MCF 10A (cell line): ENCODE results near the gene AKR1C1. TPM values are rescaled to one million over a fixed set of nuclear protein-coding genes. Genes with fewer than 3 reads are reported as not detected.
"Not testable (repeated sequence)": the region's sequence is repeated elsewhere in the genome, so short reads cannot be mapped to it uniquely, and the experiment has no call there.

Experiments
- Bru-seq: library from RNA; stranded (reverse); fragments of 400-500 nt; gene quantifications from one replicate; lab custom pipeline; 2021; lab: Mats Ljungman, UMichigan
- BruChase-seq, 2 experiments: library from RNA; stranded (reverse); fragments of 400-500 nt; gene quantifications; one replicate each; lab custom pipeline; 2021; lab: Mats Ljungman, UMichigan
- BruUV-seq: library from RNA; stranded (reverse); fragments of 400-500 nt; replicated peaks from 2 replicates; lab custom pipeline; 2021; lab: Mats Ljungman, UMichigan
- CTCF ChIA-PET: fragments of 300-600 bp; sonication (Branson Sonifier 250); formaldehyde crosslinking; extraction: SDS; loops from one replicate; lab custom pipeline; 2021; ENCODE audit warnings: antibody characterized with exemption, inconsistent platforms; lab: Yijun Ruan, JAX
- POLR2A ChIA-PET: fragments of 300-600, 350-650 bp; sonication (Branson Sonifier 250); formaldehyde crosslinking; extraction: SDS; loops from one replicate; lab custom pipeline; 2020; ENCODE audit warnings: antibody characterized with exemption, inconsistent platforms; lab: Yijun Ruan, JAX
- DNase-seq: peaks from one replicate; pipeline ENCODE4 v3.0.0-alpha.2; 2018; ENCODE audit not compliant: unreplicated experiment
- H3K27ac Mint-ChIP-seq: one replicate; pipeline ENCODE4 v1.8.0; 2022; ENCODE audit warnings: mild to moderate bottlenecking, low read depth, mixed read lengths; ENCODE audit not compliant: unreplicated experiment
- H3K27me3 Mint-ChIP-seq: one replicate; pipeline ENCODE4 v1.8.0; 2022; ENCODE audit warnings: mixed read lengths; ENCODE audit not compliant: insufficient read depth, unreplicated experiment
- H3K36me3 Mint-ChIP-seq: one replicate; pipeline ENCODE4 v1.8.0; 2022; ENCODE audit warnings: mild to moderate bottlenecking, moderate library complexity, mixed read lengths; ENCODE audit not compliant: insufficient read depth, unreplicated experiment
- H3K4me1 Mint-ChIP-seq: one replicate; pipeline ENCODE4 v1.8.0; 2022; ENCODE audit warnings: mixed read lengths; ENCODE audit not compliant: insufficient read depth, unreplicated experiment
- H3K4me3 Mint-ChIP-seq: one replicate; pipeline ENCODE4 v1.8.0; 2022; ENCODE audit warnings: mild to moderate bottlenecking, moderate library complexity, mixed read lengths; ENCODE audit not compliant: unreplicated experiment
- H3K9me3 Mint-ChIP-seq: one replicate; pipeline ENCODE4 v1.8.0; 2022; ENCODE audit warnings: mixed read lengths; ENCODE audit not compliant: unreplicated experiment
- CTCF ChIP-seq: fragments of 200-600 bp; IDR thresholded peaks from one replicate; pipeline ENCODE4 v1.8.0; 2022; ENCODE audit warnings: antibody characterized with exemption, mild to moderate bottlenecking; ENCODE audit not compliant: unreplicated experiment
- intact Hi-C: fragments of 100-400 bp; cut with micrococcal nuclease; formaldehyde crosslinking; loops from 2 replicates; pipeline ENCODE4 v1.14.1; 2022
- long read RNA-seq: library from polyadenylated mRNA; stranded (forward); transcript quantifications from one replicate; pipeline ENCODE4 v2.0.0, GENCODE V29; 2022
- total RNA-seq: library from RNA; stranded (reverse); gene quantifications from 2 replicates; pipeline ENCODE4 v1.2.3, GENCODE V29; 2022

The AKR1C1 gene
- total RNA-seq (4.3 and 6.2 TPM in 2 replicates), Bru-seq, nascent RNA (percentile 58 among the genes with signal in this experiment), BruChase-seq, experiment 1, labeled RNA remaining after a 6-hour chase (percentile 54 among the genes with signal in this experiment), BruChase-seq, experiment 2, labeled RNA remaining after a 2-hour chase (percentile 45 among the genes with signal in this experiment)
- long read RNA-seq, full-length matches to known transcripts: 1 of 2 reads
- long read RNA-seq, partial matches to known transcripts: 0 of 2 reads
- long read RNA-seq, other reads (novel, unspliced or antisense): 1 of 2 reads

- H3K36me3 Mint-ChIP-seq, H3K9me3 Mint-ChIP-seq, intact Hi-C loops, H3K27me3 Mint-ChIP-seq, H3K4me1 Mint-ChIP-seq: not testable (repeated sequence)
- CTCF ChIA-PET: interaction anchor here (2.3 kb wide), 1 partner anchor 113 kb away, joined by 13 read pairs; no protein-coding TSS in a partner anchor
- TSS peak; percentile 87 for BruUV-seq
- DNase-seq: peak; percentile 51
- POLR2A ChIA-PET: interaction anchor here (0.7 to 1.9 kb wide), 6 partner anchors 15 to 133 kb away, joined by 3 to 12 read pairs (median 4); partner anchors contain the start of gene AKR1C3
- Mint-ChIP-seq H3K27ac (peak within 1 kb of the TSS; percentile 59), H3K4me3 (peak within 1 kb of the TSS; percentile 52)
These were observed at the start of gene AKR1C1 for GRCh38 chr10:4962876-4963814. TSS of gene AKR1C1 (plus strand) at chr10:4963415. CDS start at chr10:4963445, 30 bp downstream.

GRCh38 chr10:4914213-4914850 is 48.9 kb upstream of the AKR1C1 start:
- intact Hi-C loops: no loop called here
- H3K4me1 Mint-ChIP-seq: peaks cover 11% of the 10 kb centered on the region
- CTCF ChIA-PET: no interaction called here

GRCh38 chr10:4916086-4916716 is 47.0 kb upstream of the AKR1C1 start:
- H3K36me3 Mint-ChIP-seq: peaks cover 5% of the 10 kb centered on the region
- intact Hi-C loops: no loop called here
- H3K27me3 Mint-ChIP-seq: no peaks in the 10 kb centered on the region
- no TSS peak for BruUV-seq
- no peak for DNase-seq
- no peak for TF ChIP-seq CTCF
- POLR2A ChIA-PET: interaction anchor here (0.9 to 1.3 kb wide), 4 partner anchors 10 to 22 kb away, joined by 3 to 6 read pairs (median 4); no protein-coding TSS in a partner anchor
- peak overlapping the region; percentile 0 for H3K4me3 Mint-ChIP-seq
- no peak overlapping the region for H3K27ac Mint-ChIP-seq
- peaks cover 11% of the 10 kb centered on the region for H3K4me1 Mint-ChIP-seq
- CTCF ChIA-PET: interaction anchor here (0.5 to 1.3 kb wide), 2 partner anchors 367 to 1112 kb away, joined by 3 read pairs; no protein-coding TSS in a partner anchor
- no peaks in the 10 kb centered on the region for H3K9me3 Mint-ChIP-seq

More at GRCh38 chr10:4914213-4914850, 48.9 kb upstream of the AKR1C1 start:
- BruUV-seq: no TSS peak
- POLR2A ChIA-PET: interaction anchor here (0.6 kb wide), 1 partner anchor 18 kb away, joined by 3 read pairs; no protein-coding TSS in a partner anchor
- no peak overlapping the region for H3K4me3 Mint-ChIP-seq
- TF ChIP-seq CTCF: no peak
- no peaks in the 10 kb centered on the region for H3K9me3 Mint-ChIP-seq
- peaks cover 1% of the 10 kb centered on the region for H3K36me3 Mint-ChIP-seq
- no peak overlapping the region for H3K27ac Mint-ChIP-seq
- H3K27me3 Mint-ChIP-seq: no peaks in the 10 kb centered on the region
- DNase-seq: no peak

GRCh38 chr10:4918236-4918635 is 45.0 kb upstream of the AKR1C1 start:
- ChIA-PET POLR2A (interaction anchor here (0.7 kb wide), 1 partner anchor 65 kb away, joined by 5 read pairs; no protein-coding TSS in a partner anchor), CTCF (no interaction called here)
- DNase-seq: peak; percentile 27
- Mint-ChIP-seq H3K36me3 (peaks cover 5% of the 10 kb centered on the region), H3K4me1 (peaks cover 11% of the 10 kb centered on the region), H3K27ac (no peak overlapping the region), H3K9me3 (no peaks in the 10 kb centered on the region), H3K27me3 (no peaks in the 10 kb centered on the region), H3K4me3 (no peak overlapping the region)
- no TSS peak for BruUV-seq
- no peak for TF ChIP-seq CTCF
- intact Hi-C loops: no loop called here

DNA sequence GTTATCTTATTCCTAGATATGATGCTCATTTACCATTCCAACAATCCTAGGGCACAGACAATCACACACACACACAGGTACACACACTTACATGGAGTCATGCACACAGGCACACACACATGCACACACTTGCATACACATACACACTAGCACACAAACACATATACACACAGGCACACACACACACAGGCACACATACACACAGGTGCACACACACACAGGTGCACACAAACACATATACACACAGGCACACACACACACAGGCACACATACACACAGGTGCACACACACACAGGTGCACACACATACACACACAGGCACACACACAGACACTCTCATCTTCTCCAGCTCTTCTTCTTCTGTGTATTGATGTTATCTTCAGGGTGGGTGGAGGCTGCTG is 38.7 kb upstream of the AKR1C1 start:
- intact Hi-C loops, H3K27ac Mint-ChIP-seq, H3K4me1 Mint-ChIP-seq, H3K9me3 Mint-ChIP-seq, BruUV-seq, CTCF ChIA-PET, POLR2A ChIA-PET, H3K36me3 Mint-ChIP-seq, DNase-seq, H3K4me3 Mint-ChIP-seq, H3K27me3 Mint-ChIP-seq: not testable (repeated sequence)
